Astrocyte (in vitro differentiated cells and primary cell): Measurements from ENCODE around the gene IFITM5. TPM values are rescaled to one million over a fixed set of nuclear protein-coding genes. Genes with fewer than 3 reads are reported as not detected.

Source experiments
- DNase-seq: peaks from one replicate; pipeline ENCODE4 v3.0.0-alpha.2; 2010; ENCODE audit warnings: low read depth
- FAIRE-seq: peaks from 2 replicates; lab custom pipeline; 2011; peaks lifted over from hg19 to GRCh38; lab: Jason Lieb, UNC
- H2AFZ ChIP-seq: 2 replicates; pipeline ENCODE4 v1.6.0; 2012; ENCODE audit warnings: low read depth, low read length, inconsistent platforms
- H3K27ac ChIP-seq: 2 replicates; pipeline ENCODE4 v1.5.1; 2011; ENCODE audit warnings: low read depth, low read length, inconsistent platforms
- H3K27me3 ChIP-seq: 2 replicates; pipeline ENCODE4 v1.6.0; 2011; ENCODE audit warnings: low read length, inconsistent platforms; ENCODE audit not compliant: insufficient read depth
- H3K36me3 ChIP-seq: 2 replicates; pipeline ENCODE4 v1.5.1; 2011; ENCODE audit warnings: low read length, inconsistent platforms; ENCODE audit not compliant: insufficient read depth
- H3K4me1 ChIP-seq: 2 replicates; pipeline ENCODE4 v1.5.1; 2011; ENCODE audit warnings: low read length, inconsistent platforms; ENCODE audit not compliant: insufficient read depth
- H3K4me2 ChIP-seq: 2 replicates; pipeline ENCODE4 v1.6.0; 2012; ENCODE audit warnings: low read length, inconsistent platforms
- H3K4me3 ChIP-seq: 2 replicates; pipeline ENCODE4 v1.5.1; 2011; ENCODE audit warnings: low read depth, mild to moderate bottlenecking, low read length, inconsistent platforms; ENCODE audit not compliant: insufficient read depth
- H3K79me2 ChIP-seq: 2 replicates; pipeline ENCODE4 v1.6.0; 2012; ENCODE audit warnings: mild to moderate bottlenecking, low read length, inconsistent platforms; ENCODE audit not compliant: insufficient read depth
- H3K9ac ChIP-seq: 2 replicates; pipeline ENCODE4 v1.6.0; 2012; ENCODE audit warnings: mild to moderate bottlenecking, low read length, inconsistent platforms
- H3K9me3 ChIP-seq: 2 replicates; pipeline ENCODE4 v1.5.1; 2012; ENCODE audit warnings: low read depth, mild to moderate bottlenecking, low read length, inconsistent platforms; ENCODE audit not compliant: insufficient read depth
- H4K20me1 ChIP-seq: 2 replicates; pipeline ENCODE4 v1.6.0; 2012; ENCODE audit warnings: low read length, inconsistent platforms; ENCODE audit not compliant: insufficient read depth
- H3K27ac Mint-ChIP-seq: one replicate; pipeline ENCODE4 v1.8.0; 2021; ENCODE audit warnings: mild to moderate bottlenecking, mixed read lengths; ENCODE audit not compliant: unreplicated experiment
- H3K27me3 Mint-ChIP-seq: one replicate; pipeline ENCODE4 v1.8.0; 2021; ENCODE audit warnings: low read depth, mixed read lengths; ENCODE audit not compliant: unreplicated experiment
- H3K36me3 Mint-ChIP-seq: one replicate; pipeline ENCODE4 v1.8.0; 2021; ENCODE audit warnings: low read depth, mixed read lengths; ENCODE audit not compliant: unreplicated experiment
- H3K4me1 Mint-ChIP-seq: one replicate; pipeline ENCODE4 v1.8.0; 2021; ENCODE audit warnings: low read depth, mixed read lengths; ENCODE audit not compliant: unreplicated experiment
- H3K4me3 Mint-ChIP-seq: one replicate; pipeline ENCODE4 v1.8.0; 2021; ENCODE audit warnings: mild to moderate bottlenecking, moderate library complexity, mixed read lengths; ENCODE audit not compliant: unreplicated experiment
- H3K9me3 Mint-ChIP-seq: one replicate; pipeline ENCODE4 v1.8.0; 2021; ENCODE audit warnings: mild to moderate bottlenecking, mixed read lengths; ENCODE audit not compliant: unreplicated experiment
- CTCF ChIP-seq: IDR thresholded peaks from 2 replicates; pipeline ENCODE4 v1.5.1; 2011; ENCODE audit warnings: low read depth, mild to moderate bottlenecking, inconsistent platforms, low read length, moderate library complexity; ENCODE audit not compliant: insufficient read depth
- EZH2 ChIP-seq: IDR thresholded peaks from 2 replicates; pipeline ENCODE4 v1.6.1; 2012; ENCODE audit warnings: mild to moderate bottlenecking, low read length, inconsistent platforms; ENCODE audit not compliant: insufficient read depth
- total RNA-seq: library from RNA; stranded (reverse); gene quantifications from 2 replicates; pipeline ENCODE4 v1.2.1, GENCODE V29; 2021

The IFITM5 gene
- total RNA-seq, 1 donor from 2014 or later, result not detected

DNA sequence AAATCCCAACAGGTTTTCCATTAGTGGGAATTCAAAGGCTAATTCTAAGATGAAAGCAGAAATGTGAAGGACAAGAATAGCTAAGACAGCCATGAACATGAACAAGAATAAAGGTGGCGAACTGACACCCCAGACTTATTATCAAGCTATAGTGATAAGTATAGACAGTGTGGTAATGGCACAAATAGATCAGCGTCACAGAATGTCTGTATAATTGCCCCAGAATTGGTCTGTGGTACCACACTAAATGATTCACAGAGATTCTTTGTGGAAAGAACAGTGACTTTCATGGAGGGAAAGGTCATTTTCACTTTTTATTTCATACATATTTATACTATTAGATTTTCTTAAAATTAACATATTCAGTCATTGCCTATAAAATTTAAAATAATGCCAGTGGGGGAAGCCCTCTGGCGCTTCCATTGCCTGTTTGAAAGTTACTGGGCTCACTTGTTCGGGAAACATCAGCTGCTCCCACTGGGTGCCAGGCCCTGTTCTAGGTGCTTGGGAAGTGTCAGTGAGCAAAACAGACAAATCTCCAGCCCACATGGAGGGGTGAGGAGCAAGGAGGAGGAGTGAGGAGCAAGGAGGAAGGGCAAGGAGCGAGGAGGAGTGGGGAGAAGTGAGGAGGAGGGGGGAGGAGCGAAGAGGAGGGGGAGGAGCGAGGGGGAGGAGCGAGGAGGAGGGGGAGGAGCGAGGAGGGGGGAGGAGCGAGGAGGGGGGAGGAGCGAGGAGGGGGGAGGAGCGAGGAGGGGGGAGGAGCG is 32.5 kb downstream of the IFITM5 start:
- no peak for TF ChIP-seq CTCF
- no peak for TF ChIP-seq EZH2
- H3K9me3 ChIP-seq, result no peaks in the 10 kb centered on the region
- H2AFZ ChIP-seq, result no peak overlapping the region
- H3K79me2 ChIP-seq, result no peaks in the 10 kb centered on the region
- DNase-seq (no peak), FAIRE-seq (no peak)
- H4K20me1 ChIP-seq, result no peaks in the 10 kb centered on the region
- no peaks in the 10 kb centered on the region for H3K4me1 ChIP-seq
- Mint-ChIP-seq H3K4me1 (no peaks in the 10 kb centered on the region), H3K9me3 (no peaks in the 10 kb centered on the region), H3K27ac (no peak overlapping the region), H3K4me3 (no peak overlapping the region), H3K27me3 (peaks cover 17% of the 10 kb centered on the region), H3K36me3 (no peaks in the 10 kb centered on the region)
- H3K9ac ChIP-seq, result no peak overlapping the region
- no peak overlapping the region for H3K4me2 ChIP-seq
- H3K27ac ChIP-seq, result no peak overlapping the region
- no peaks in the 10 kb centered on the region for H3K36me3 ChIP-seq
- peaks cover 4% of the 10 kb centered on the region for H3K27me3 ChIP-seq
- H3K4me3 ChIP-seq, result no peak overlapping the region

DNA sequence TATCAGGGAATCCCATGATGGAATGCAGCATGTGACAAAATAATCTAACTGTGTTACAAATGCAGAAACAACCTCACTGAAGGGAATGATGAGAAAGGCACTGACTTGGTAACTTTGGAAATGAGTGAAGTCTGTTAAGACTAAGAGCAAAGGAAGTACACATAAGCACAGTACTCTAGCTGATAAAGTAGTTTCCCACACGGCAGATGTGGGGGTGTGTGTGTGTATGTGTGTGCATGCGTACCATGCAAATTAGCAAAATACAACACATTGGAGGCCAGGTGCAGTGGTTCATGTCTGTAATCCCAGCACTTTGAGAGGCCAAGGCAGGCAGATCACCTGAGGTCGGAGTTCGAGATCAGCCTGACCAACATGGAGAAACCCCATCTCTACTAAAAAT is 37.7 kb downstream of the IFITM5 start:
- H3K27ac ChIP-seq, result no peak overlapping the region
- no peaks in the 10 kb centered on the region for H3K36me3 ChIP-seq
- Mint-ChIP-seq H3K27ac (no peak overlapping the region), H3K9me3 (peaks cover 4% of the 10 kb centered on the region), H3K4me3 (no peak overlapping the region), H3K27me3 (peaks cover 11% of the 10 kb centered on the region), H3K4me1 (no peaks in the 10 kb centered on the region), H3K36me3 (peaks cover 1% of the 10 kb centered on the region)
- no peak overlapping the region for H3K4me2 ChIP-seq
- no peak for TF ChIP-seq CTCF
- no peak for TF ChIP-seq EZH2
- H3K9me3 ChIP-seq, result no peaks in the 10 kb centered on the region
- H3K9ac ChIP-seq, result no peak overlapping the region
- DNase-seq, result no peak
- no peaks in the 10 kb centered on the region for H3K27me3 ChIP-seq
- H4K20me1 ChIP-seq, result no peaks in the 10 kb centered on the region
- no peak overlapping the region for H2AFZ ChIP-seq
- no peak overlapping the region for H3K4me3 ChIP-seq
- H3K79me2 ChIP-seq, result no peaks in the 10 kb centered on the region
- no peak for FAIRE-seq
- no peaks in the 10 kb centered on the region for H3K4me1 ChIP-seq

- Histone ChIP-seq H3K79me2 (no peaks in the 10 kb centered on the region), H3K27ac (no peak overlapping the region), H2AFZ (no peak overlapping the region), H3K4me3 (no peak overlapping the region), H3K9ac (no peak overlapping the region), H4K20me1 (no peaks in the 10 kb centered on the region), H3K4me2 (no peak overlapping the region), H3K4me1 (no peaks in the 10 kb centered on the region), H3K9me3 (no peaks in the 10 kb centered on the region), H3K36me3 (no peaks in the 10 kb centered on the region), H3K27me3 (no peaks in the 10 kb centered on the region)
- no peaks in the 10 kb centered on the region for H3K4me1 Mint-ChIP-seq
- peaks cover 4% of the 10 kb centered on the region for H3K9me3 Mint-ChIP-seq
- peaks cover 13% of the 10 kb centered on the region for H3K27me3 Mint-ChIP-seq
- FAIRE-seq, result no peak
- H3K4me3 Mint-ChIP-seq, result no peak overlapping the region
- H3K36me3 Mint-ChIP-seq, result peaks cover 1% of the 10 kb centered on the region
- TF ChIP-seq EZH2, result no peak
- no peak for TF ChIP-seq CTCF
- no peak for DNase-seq
- no peak overlapping the region for H3K27ac Mint-ChIP-seq
These were observed 39.9 kb downstream of the IFITM5 start for GRCh38 chr11:259413-259812.
